HG03342 (cell line): Measurements from ENCODE around the gene HAUS3.

Source experiments
- ATAC-seq: cut with Tn5 transposase; IDR thresholded peaks from one replicate; pipeline ENCODE4 v1.9.1; 2021; ENCODE audit warnings: mild to moderate bottlenecking, moderate library complexity; ENCODE audit not compliant: unreplicated experiment

Gene HAUS3, protein sequence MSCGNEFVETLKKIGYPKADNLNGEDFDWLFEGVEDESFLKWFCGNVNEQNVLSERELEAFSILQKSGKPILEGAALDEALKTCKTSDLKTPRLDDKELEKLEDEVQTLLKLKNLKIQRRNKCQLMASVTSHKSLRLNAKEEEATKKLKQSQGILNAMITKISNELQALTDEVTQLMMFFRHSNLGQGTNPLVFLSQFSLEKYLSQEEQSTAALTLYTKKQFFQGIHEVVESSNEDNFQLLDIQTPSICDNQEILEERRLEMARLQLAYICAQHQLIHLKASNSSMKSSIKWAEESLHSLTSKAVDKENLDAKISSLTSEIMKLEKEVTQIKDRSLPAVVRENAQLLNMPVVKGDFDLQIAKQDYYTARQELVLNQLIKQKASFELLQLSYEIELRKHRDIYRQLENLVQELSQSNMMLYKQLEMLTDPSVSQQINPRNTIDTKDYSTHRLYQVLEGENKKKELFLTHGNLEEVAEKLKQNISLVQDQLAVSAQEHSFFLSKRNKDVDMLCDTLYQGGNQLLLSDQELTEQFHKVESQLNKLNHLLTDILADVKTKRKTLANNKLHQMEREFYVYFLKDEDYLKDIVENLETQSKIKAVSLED

DNA sequence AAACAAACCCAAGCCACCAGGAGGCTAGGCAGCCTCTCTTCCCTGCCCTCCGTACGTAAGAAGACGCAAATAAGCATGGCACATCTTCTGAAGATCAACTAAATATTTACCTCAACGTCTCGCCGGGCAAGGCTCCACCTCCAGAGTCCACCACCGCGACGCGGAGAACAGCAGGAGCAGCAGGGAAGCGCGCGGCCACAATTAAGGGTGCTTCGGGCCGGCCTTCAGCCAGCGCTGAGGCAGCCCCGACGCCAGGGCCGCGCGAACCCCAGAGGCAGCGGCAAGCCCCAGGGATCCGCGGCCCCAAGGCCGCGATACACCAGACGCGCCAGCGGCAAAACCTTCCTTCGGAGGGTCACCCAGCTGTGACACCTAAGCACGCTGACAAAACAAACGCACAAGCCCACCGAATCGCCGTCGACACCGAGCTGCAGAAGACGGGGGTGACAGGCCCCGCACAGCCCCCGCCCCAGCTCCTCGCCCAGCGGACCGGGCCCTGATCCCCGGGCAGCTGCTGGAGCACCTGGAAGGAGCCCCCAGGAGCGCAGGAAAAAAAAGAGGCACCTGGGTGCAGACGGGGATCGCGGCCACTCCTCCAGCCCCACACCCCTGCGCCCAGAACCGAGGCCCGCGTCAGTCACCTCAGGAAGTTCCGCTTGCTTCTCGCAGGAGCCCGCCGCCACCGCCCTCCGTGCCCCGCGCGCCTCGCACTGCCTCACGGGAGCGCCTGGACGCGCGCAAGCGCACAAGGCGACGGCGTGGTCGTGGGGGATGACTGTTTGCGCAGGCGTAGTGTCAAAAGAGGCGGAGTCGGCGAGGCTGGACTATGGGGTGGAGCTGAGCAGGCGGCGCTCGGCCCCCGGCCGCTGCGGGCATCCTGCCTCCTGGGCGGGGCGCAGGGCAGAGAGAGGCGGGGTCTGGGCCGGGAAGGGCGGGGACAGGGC, at the start of gene HAUS3, which contains the start of gene POLN:
TSS of gene HAUS3 (minus strand) at position 712 of the 944 bp plus-strand sequence. CDS start 1,175 bp downstream, outside the sequence.
TSS of gene POLN (minus strand) at position 712 of the 944 bp plus-strand sequence. CDS start 12,890 bp downstream, outside the sequence.
- ATAC-seq = peak; percentile 86

DNA sequence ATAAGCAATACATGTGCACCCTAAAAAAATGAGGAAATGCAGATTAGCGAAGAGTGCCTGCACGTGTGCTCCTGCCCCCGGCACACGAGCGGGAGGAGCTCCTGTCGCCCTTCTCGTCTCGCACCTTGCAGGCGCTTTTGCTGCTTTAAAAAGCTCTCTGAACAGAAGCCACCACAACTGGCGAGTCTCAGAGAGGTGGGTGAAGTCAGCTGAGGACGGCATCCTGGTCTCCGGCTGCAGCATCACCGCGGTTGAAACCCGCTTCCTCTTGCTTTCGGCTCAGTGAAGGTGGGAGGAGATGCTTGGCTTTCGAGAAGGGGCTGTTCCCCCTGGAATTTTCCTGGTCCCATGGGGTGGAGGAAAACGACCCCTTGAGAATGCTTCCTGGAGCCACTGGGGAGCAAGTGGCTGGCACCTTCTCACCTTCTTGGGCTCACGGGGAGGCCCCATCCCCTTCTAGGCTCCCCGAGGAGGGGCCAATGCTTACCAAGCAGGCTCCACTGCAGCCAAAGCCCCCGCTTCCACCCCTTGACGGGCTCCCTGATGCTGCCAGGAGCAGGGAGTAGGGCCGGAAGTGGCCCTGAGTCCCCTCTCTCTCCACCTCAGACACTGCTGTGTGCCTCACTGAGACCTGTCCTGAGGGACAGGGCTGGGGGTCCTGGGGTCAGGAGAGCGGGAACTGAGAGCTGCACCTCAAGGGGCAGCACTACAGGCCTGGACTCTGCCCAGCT, 49.2 kb upstream of the HAUS3 start:
- no peak for ATAC-seq

DNA sequence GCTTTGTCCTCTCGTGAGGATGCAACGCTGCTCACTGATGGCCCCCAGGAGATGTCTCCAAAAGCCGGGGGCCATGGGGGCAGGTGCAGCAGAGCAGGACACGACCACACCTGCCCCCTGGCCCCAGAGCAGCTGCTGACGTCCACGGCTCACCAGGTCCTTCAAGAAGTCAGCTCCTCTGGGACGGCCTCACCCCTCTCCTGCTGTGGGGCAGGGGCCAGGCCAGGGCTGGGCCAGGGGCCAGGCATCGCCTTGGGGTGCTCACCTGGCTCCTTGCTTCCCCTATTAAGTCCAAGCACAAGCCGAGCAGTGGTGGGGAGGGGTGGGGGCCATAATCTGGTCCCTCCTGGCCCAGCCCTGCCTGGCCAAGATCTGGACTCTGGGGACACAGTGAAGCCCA, 48.6 kb upstream of the HAUS3 start:
- no peak for ATAC-seq

DNA sequence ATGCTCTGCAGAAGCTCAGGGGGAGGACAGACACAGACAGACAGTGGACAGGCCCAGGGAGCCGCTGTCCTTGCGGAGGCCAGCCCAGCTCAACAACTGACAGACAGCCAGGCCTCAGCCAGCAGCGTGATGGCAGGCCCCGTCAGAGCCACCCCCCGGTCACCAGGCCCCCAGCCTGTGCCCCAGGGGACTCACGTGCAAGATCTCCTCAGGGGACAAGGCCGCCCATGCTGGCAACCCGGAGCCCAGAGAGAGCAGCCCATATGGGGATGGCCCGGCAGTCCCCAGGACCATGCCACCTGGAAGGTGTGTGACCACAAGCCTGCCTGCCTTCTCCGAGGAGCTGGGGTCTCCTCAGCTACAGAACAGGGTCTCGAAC, 48.0 kb upstream of the HAUS3 start:
- ATAC-seq = no peak

DNA sequence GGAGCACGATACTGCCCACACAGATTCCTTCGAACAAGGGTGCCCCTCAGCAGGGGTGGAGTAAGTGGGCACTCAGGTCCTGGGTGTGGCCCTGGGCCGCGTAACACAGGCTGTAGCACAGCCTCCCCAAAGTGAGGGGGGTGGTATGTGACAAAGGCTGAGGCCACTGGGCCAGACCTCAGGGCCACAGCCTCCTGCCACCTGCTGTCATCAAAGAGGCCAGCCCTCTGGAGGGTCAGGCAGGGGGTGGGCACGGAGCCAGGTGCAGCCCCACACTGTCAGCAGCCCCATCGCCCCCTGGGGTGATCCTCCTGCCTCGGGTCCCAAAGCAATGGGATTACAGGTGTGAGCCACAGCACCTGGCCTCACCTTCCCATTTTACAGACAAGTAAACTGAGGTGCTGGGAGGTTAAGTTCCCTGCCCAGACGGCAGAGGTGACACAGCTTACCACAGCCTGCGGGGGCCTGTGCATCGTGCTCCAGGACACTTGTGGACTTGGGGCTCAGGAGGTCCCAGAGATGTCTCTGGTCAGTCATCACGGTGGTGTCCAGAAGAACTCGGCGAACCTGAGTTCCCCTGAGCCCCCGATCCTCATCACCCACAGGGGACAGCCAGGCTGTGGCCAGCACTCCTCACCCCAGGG, 47.5 kb upstream of the HAUS3 start:
- no peak for ATAC-seq

DNA sequence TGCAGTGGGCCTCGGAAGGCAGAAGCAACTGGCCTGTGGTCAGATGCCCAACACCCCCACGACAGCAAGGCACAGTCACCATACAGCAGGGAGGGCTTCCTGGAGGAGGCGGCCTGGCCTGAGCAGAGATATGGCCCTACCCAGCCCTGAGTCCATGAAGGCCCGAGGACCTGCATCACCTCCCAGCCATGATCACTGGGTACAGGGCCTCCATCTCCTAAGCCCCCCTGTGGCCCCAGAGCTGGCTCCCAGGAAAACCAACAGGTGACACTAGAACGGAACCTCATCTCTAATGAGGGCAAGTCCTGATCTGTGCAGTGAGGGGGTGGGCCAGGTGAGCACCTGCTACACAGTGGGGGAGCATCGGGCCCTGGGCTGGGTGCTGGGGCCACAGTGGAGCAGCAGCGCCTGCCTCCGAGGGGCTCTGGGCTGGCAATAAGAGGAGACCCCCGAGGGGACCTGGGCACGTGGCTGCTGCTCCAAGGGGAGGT, 46.2 kb upstream of the HAUS3 start:
- no peak for ATAC-seq

DNA sequence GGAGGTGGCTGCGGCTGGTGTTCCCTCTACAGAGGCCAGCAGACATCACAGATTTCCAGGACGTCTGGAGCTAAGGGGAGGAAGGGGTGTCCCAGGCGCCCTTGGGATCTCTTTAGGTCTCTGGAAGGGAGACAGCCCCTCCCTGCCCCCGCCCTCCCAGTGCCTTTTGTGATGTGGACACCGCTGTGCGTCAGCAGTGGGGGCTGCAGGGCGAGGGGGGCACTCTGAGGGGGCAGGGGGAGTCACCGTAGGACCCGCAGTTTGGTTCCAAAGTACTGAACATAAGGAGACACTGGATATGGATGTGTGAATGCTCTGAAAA, 45.6 kb upstream of the HAUS3 start:
- ATAC-seq = no peak

DNA sequence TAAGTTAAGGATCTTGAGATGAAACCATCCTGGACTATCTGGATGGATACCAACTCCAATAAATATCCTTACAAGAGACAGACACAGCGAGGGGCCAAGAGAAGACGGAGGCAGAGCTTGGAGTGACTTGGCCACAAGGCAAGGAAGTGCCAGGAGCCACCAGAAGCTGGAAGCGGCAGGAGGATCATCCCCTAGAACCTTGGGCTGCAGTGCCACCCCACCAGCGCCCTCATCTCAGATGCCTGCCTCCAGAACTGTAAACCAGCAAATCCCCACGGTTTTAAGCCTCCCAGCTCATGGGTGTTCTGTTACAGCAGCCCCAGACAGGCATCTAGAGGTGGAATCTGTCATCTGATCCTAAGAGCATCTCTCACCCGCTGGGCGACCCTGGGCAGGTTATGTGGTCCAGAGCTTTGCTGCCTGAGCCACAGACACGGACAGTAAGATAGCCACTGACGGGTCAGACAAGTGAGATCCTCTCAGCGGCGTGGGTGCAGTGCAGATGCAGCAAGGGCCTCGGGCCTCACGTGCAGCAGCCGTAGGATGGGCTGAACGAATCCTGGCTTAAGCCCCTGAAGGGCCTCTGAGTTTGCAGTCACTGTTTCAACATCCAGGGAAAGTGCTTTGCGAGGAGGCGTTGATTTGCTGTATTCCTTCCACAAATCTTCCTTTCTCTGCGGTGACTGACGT, 45.1 kb upstream of the HAUS3 start:
- no peak for ATAC-seq

DNA sequence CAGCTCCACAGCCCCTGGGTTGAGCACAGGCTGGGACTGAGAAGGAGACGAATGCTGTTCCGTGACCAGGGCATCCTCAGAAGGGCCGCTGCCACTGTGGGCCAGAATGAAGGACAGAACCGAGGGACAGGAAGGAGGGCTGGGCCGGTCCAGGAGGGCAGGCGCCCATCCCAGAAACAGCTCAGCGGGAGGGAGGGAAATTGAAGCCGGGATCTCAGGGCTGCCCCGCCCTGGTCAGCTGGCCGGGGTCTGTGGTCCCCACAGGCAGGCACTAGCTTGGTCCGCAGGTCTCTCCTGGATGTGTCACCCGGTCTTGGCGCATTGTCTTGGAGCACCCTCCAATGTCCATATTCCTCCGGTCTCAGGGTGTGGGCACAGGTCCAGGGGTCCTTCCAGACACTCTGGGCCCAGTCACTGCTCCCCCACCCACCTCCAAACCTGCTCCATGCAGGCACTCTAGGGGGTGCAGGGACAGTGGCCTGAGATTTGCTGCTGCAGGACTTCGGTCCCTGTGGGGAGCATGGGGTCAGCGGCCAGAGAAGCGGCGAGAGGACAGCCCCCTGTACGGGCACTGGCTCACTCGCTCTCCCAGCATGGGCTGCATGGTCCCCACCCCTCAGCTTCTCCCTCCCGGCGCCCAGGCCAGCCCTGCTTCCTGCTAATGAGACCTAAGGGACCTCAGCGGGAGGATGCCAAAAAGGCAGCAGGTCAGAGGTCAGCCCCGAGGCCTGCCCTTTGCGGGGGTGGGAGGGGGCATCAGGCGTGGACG, 43.9 kb upstream of the HAUS3 start:
- no peak for ATAC-seq

DNA sequence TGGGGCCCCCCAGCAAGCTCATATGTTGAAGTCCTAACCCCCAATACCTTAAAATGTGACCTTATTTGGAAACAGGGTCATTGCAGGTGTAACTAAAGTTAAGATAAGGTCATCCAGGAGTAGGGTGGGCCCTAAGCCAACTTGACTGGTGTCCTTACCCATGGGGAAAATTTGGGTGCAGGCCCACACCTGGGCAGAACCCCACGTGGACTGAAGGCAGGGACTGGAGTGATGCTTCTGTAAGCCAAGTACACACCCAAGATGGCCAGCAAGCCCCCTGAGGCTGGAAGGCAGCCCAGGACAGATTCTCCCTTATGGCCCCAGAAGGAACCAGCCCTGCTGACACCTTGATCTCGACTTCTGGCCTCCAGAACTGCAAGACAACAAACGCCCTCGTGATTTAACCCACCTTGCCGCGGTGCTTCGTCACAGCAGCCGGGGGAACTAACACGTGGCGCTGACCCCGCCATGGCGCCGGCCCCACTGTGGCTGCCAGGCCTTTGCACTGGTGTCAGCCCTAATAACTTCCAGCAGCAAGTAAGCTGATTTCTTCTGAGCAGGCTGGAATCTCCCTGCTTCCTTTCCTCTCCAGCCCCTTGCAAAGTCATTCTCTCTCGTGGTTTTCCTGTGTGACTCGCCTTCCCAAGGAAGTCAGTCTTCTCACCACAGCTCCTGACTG, 43.2 kb upstream of the HAUS3 start:
- no peak for ATAC-seq

DNA sequence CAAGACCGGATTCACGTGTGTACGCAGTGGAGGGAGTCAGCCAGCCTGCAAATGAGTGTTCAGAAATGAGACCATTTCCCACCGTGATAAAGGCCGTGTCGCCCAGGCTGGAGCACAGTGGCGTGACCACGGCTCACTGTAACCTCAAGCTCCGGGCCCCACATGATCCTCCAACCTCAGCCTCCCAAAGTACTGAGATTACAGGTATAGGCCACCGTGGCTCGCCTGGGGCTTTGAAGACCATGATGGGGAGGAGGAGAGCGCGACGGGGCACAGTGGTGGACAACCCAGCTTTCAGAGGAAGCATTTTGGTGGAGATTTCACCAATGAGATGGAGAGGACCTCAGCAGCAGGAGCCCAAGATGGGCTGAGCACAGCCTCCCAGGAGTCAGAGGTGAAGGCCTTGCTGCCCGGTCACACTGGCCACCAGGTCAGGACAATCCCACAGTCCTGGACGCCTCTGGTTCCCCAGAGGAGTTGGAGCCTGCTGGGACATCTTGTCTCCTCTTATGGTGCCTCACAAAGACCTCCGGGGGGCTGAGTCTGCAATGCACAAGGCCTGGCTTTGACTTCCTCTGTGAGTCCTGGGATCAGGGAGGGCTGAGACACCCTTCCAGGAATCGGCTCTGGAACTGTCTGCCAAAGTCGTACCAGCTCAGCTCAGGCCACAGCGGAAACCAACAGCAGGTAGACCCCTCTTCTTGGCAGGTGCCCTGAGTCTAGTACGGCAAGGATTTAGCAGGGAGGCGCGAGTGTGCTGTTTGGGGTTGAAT, 42.4 kb upstream of the HAUS3 start:
- no peak for ATAC-seq

DNA sequence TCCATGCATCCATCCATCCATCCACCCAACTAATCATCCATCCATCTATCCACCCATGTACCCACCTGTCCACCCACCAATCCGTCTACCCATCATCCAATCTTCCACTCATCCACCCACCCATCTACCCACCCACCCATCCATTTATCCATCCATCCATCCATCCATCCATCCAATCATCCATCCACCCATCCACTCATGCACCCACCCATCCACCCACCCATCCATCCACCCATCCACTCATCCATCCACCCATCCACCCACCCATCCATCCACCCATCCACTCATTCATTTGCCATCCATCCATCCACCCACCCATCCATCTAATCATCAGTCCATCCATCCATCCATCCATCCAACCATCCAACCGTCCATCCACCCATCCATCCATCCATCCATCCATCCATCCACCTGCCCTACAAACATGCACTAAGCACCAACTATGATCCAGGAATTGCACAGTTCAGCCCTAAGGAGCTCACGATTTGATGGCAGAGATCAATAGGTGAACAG, 41.3 kb upstream of the HAUS3 start:
- no peak for ATAC-seq

DNA sequence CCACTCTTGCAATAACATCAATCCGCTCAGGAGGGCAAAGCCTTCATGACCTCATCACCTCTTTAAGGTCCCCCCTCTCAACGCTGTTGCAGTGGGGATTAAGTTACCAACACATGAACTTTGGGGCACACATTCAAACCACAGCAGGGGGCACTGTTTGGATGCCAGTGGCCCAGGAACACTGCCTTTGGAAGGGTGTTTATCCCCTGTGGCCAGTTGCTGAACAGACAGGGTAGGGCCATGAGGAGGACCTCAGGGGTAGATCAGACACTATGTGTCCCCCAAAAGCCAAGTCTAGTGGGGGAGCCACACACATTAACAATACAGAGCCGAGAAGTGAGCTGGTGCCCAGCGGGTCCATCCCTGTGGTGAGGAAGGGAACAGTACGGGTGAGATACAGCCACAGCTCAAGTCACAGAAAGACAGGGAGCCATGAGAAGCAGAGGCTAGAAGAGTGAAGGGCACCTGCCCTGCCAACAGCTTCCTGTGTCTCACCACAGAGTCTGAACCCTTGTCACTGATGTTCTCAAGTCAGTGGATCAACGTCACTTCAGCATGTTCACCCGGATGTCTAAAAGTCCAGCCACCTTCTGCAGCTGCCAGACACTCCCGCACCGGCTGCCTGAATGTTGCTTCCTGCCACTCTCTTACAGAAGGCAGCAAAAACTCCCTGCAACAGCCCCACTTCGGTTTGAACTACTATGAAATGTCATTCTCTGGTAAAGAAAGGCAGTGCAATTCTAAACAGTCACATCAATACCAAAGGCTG, 39.8 kb upstream of the HAUS3 start:
- no peak for ATAC-seq

DNA sequence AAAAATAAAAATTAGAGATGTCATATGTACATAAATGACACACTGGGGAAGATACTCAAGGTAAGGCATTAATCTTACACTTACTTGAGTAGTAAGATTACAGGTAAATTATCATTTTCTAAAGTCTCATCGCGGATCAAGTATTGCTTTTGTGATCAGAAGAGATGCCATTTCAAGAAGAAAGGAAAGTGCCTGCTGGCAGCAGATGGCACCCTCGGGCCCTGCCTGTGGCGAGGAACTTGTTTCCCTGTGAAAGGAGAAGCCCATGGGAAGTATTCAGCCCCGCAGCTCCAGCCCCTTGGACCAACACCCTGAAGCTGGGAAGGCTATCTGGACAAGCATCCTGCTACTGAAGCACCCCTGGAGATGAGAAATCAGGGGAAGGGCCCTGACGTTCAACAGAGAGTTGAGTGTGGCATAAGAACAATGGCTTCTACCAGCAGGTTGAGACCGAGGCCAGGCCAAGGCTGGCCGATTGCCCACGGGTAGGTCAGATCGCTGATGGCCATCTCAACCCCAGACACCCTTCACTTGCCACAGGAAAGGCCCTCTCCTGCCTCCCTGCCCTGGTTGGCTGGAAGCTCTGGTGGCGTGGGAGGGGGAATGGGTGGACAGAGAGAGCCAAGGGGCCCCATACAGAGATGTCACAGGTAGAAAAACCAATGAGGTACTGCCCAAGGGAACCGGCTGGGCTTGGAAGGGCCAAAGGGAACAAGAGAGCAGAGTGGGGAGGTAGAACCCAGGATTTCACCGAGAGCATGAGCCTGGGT, 38.8 kb upstream of the HAUS3 start:
- no peak for ATAC-seq

DNA sequence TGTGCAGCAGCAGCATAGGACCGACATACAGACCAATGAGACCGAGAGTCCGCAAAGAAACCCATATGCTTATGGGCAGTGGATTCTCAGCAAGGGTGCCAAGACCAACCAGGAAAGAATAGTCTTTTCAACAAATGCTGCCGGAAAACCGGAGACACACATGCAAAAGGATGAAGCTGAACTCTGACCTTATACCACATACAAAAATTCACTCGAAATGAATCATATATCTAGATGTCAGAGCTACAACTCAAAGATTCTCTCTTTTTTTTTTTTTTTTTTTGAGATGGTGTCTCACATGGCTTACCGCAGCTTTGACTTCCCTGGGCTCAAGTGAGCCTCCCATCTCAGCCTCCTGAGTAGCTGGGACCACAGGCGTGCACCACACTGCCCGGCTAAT, 36.0 kb upstream of the HAUS3 start:
- ATAC-seq = no peak
